A673 (cell line): ENCODE measurements around the gene ACOT11.

Experiments used
- EZH2 ChIP-seq: fragments of 200-600 bp; sonication (generic); IDR thresholded peaks from 2 replicates; pipeline ENCODE4 v1.6.1; 2017; ENCODE audit warnings: borderline replicate concordance, low read depth, mild to moderate bottlenecking, mixed read lengths, antibody characterized with exemption, low read length; ENCODE audit not compliant: poor library complexity, severe bottlenecking
- TF ChIP-seq, protein P1 (sequence below): fragments of 300-800, 200-600 bp; sonication (generic); conservative IDR thresholded peaks from 2 replicates; pipeline ENCODE4 v1.5.1; 2017; ENCODE audit warnings: low read depth, mild to moderate bottlenecking, antibody characterized with exemption, low read length, moderate library complexity, mixed read lengths

DNA sequence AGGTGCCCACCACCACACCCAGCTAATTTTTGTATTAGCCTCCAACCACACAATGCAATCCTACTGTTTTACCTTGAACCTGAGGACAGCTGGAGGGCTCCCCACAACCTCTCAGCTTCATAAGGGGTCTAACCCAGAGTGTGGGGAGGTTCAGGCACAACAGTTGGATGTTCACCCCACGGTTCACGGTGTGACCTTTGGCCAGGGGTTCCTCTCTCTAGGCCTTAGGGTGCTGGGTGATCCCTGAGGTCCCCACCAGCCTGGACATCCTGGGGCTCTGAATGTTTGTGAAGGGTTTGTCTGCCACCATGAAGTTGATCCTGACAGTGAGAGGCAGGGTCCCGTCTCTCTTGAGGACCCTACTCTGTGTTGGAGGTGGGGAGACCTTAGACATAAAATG is 3.9 kb downstream of the ACOT11 start:
- TF ChIP-seq, protein P1, sequence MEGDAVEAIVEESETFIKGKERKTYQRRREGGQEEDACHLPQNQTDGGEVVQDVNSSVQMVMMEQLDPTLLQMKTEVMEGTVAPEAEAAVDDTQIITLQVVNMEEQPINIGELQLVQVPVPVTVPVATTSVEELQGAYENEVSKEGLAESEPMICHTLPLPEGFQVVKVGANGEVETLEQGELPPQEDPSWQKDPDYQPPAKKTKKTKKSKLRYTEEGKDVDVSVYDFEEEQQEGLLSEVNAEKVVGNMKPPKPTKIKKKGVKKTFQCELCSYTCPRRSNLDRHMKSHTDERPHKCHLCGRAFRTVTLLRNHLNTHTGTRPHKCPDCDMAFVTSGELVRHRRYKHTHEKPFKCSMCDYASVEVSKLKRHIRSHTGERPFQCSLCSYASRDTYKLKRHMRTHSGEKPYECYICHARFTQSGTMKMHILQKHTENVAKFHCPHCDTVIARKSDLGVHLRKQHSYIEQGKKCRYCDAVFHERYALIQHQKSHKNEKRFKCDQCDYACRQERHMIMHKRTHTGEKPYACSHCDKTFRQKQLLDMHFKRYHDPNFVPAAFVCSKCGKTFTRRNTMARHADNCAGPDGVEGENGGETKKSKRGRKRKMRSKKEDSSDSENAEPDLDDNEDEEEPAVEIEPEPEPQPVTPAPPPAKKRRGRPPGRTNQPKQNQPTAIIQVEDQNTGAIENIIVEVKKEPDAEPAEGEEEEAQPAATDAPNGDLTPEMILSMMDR: no peak
- TF ChIP-seq EZH2: no peak
